Transverse colon (tissue), 4 donors: ENCODE measurements around the gene AMACR. TPM values are rescaled to one million over a fixed set of nuclear protein-coding genes. Genes with fewer than 3 reads are reported as not detected.

ENCODE experiments used
- DNase-seq: peaks from one replicate; pipeline ENCODE4 v3.0.0-alpha.2; 2019
- H3K27ac ChIP-seq, 4 donors: fragments of 200-600 bp; sonication (generic); 2 replicates each; pipeline ENCODE4 v1.5.1; 2016 to 2018; ENCODE audit warnings: inconsistent platforms in 4 of 4
- H3K27me3 ChIP-seq: fragments of 200-600 bp; sonication (generic); 2 replicates; pipeline ENCODE4 v1.5.1; 2017; ENCODE audit warnings: inconsistent platforms
- H3K36me3 ChIP-seq, 4 donors: fragments of 200-600 bp; sonication (generic); 2 replicates each; pipeline ENCODE4 v1.5.1; 2017 to 2019; ENCODE audit warnings: inconsistent platforms in 4 of 4
- H3K4me1 ChIP-seq, 4 donors: fragments of 200-600 bp; sonication (generic); 2 replicates each; pipeline ENCODE4 v1.5.1; 2017 to 2020; ENCODE audit warnings: inconsistent platforms in 4 of 4
- H3K4me3 ChIP-seq, 4 donors: fragments of 200-600 bp; sonication (generic); 1 replicate in 1 of 4; 2 replicates in 3 of 4; pipeline versions ENCODE4 v1.5.1 to v1.6.1; 2017 to 2019; ENCODE audit warnings: inconsistent platforms in 4 of 4
- H3K9me3 ChIP-seq, 2 donors: fragments of 200-600 bp; sonication (generic); 2 replicates each; pipeline ENCODE4 v1.5.1; 2017 to 2019; ENCODE audit warnings: inconsistent platforms in 2 of 2
- EP300 ChIP-seq: sonication (generic); formaldehyde crosslinking; IDR thresholded peaks from one replicate; pipeline ENCODE4 v1.6.1; 2017; ENCODE audit warnings: antibody characterized with exemption, low read depth
- POLR2A ChIP-seq: fragments of 450-650 bp; IDR thresholded peaks from one replicate; pipeline ENCODE4 v1.6.1; 2016; ENCODE audit warnings: antibody characterized with exemption, mild to moderate bottlenecking, moderate library complexity
- POLR2AphosphoS5 ChIP-seq, 3 donors: sonication (generic); formaldehyde crosslinking; IDR thresholded peaks; one replicate each; pipeline ENCODE4 v1.6.1; 2016; ENCODE audit warnings: antibody characterized with exemption in 3 of 3
- whole genome bisulfite sequencing, 2 donors: methylation state at CpG; one replicate each; pipeline ENCODE4 v1.1.5; 2018; ENCODE audit warnings: low coverage in 1 of 2; 5-methylcytosine and 5-hydroxymethylcytosine counted together
- in situ Hi-C, 4 donors: fragments of 200-750 bp; cut with MboI; loops; one replicate each; pipeline versions ENCODE4 v1.15.0 to v1.15.1; 2017; ENCODE audit warnings: low sequenced_read_pairs in 3 of 4, low pct_ligation_motif_present in 1 of 4, low pct_unique_long_range_greater_than_20kb in 1 of 4
- intact Hi-C: fragments of 100-400 bp; cut with DNase I; formaldehyde crosslinking; loops from one replicate; pipeline ENCODE4 v1.15.1; 2023; ENCODE audit warnings: low total_unique reads
- total RNA-seq, 4 donors: library from RNA; depleted of rRNA; stranded (reverse); fragments of >200 nt; gene quantifications; one replicate each; pipeline ENCODE4 v1.1.0, GENCODE V29; 2016
- TF ChIP-seq, protein P1 (sequence below), 5 experiments: fragments of 200-600 bp in 3 of 5; fragments of 450-650 bp in 2 of 5; sonication (generic) in 3 of 5; IDR thresholded peaks; 1 replicate in 2 of 5; 2 replicates in 3 of 5; pipeline ENCODE4 v1.5.1; 2016 to 2017; ENCODE audit warnings: antibody characterized with exemption in 5 of 5, inconsistent platforms in 3 of 5, mild to moderate bottlenecking in 2 of 5, moderate library complexity in 1 of 5

AMACR gene
- total RNA-seq, 4 donors from 2014 or later = 39.1 to 88.1 (median 70.6) TPM

DNA sequence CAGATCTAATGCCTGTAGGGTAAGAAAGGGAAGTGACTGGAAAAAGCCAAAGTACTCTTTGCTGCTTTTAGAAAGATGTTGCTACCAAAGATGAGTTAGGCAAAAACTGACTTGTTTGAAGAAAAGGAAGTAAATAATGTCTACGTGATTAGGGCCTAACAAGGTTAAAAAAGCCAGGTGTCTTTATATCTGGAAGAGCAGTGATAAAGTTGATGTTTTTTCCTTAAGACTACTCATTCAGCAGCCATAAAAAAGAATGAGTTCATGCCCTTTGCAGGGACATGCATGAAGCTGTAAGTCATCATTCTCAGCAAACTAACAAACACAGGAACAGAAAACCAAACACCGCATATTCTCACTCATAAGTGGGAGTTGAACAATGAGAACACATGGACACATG lies 13.5 kb upstream of the AMACR start:
- H3K36me3 ChIP-seq = no peaks in the 10 kb centered on the region
- H3K4me3 ChIP-seq = no peak overlapping the region
- intact Hi-C loops = no loop called here
- no peaks in the 10 kb centered on the region for H3K9me3 ChIP-seq
- H3K4me1 ChIP-seq = peaks cover 0 to 28% (median 4%) of the 10 kb centered on the region in 4 donors
- in situ Hi-C loops = loop anchor here in 3 of 4 donors (25.0 kb wide), 2 partner anchors 441 to 891 kb away; partner anchors contain the start of genes BRIX1 (in 2 of the 3) and RAD1 (in 2 of the 3)
- DNase-seq = no peak
- 54 to 59% methylated on average over 2 of the region's 2 CpGs for WGBS, 2 donors
- TF ChIP-seq EP300 (no peak), POLR2A (no peak), POLR2AphosphoS5 (IDR thresholded peaks at IDR 0.05) (no peak)
- TF ChIP-seq, protein P1, sequence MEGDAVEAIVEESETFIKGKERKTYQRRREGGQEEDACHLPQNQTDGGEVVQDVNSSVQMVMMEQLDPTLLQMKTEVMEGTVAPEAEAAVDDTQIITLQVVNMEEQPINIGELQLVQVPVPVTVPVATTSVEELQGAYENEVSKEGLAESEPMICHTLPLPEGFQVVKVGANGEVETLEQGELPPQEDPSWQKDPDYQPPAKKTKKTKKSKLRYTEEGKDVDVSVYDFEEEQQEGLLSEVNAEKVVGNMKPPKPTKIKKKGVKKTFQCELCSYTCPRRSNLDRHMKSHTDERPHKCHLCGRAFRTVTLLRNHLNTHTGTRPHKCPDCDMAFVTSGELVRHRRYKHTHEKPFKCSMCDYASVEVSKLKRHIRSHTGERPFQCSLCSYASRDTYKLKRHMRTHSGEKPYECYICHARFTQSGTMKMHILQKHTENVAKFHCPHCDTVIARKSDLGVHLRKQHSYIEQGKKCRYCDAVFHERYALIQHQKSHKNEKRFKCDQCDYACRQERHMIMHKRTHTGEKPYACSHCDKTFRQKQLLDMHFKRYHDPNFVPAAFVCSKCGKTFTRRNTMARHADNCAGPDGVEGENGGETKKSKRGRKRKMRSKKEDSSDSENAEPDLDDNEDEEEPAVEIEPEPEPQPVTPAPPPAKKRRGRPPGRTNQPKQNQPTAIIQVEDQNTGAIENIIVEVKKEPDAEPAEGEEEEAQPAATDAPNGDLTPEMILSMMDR (IDR thresholded peaks at IDR 0.05) = no peak
- H3K27me3 ChIP-seq = no peaks in the 10 kb centered on the region
- peak overlapping the region in 3 of 4 donors; percentile 48 to 58 (median 55) for H3K27ac ChIP-seq

DNA sequence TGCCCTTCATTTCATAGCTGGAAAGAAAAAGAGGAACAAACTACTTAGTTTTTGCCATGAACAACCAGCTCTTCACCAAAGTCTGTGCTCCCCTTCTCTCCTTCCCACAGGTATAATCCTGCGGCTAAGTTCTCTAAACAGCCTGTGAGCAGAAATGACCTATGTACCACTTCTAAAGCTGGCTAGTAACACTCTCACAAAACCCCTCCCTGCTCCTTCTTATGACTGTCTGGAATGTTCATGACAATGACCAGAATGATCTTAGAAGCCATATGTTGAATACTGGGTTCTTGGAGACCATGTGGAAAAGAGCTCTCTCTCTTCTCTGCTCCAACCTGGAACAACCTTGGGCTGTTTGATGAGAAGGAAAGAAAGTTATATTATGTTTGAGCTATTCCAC lies 12.9 kb upstream of the AMACR start:
- intact Hi-C loops = no loop called here
- whole genome bisulfite sequencing, 2 donors = 71 to 86% methylated on average over 1 of the region's 1 CpG
- Histone ChIP-seq H3K4me3 (no peak overlapping the region), H3K27me3 (no peaks in the 10 kb centered on the region), H3K36me3 (no peaks in the 10 kb centered on the region), H3K9me3 (no peaks in the 10 kb centered on the region), H3K27ac (peak overlapping the region in 3 of 4 donors; percentile 48 to 58 (median 55)), H3K4me1 (peaks cover 0 to 34% (median 7%) of the 10 kb centered on the region in 4 donors)
- TF ChIP-seq, protein P1 (IDR thresholded peaks at IDR 0.05) = no peak
- TF ChIP-seq POLR2AphosphoS5 (IDR thresholded peaks at IDR 0.05) = no peak
- TF ChIP-seq EP300 = no peak
- no peak for TF ChIP-seq POLR2A
- in situ Hi-C loops = loop anchor here in 3 of 4 donors (25.0 kb wide), 2 partner anchors 442 to 892 kb away; partner anchors contain the start of genes BRIX1 (in 2 of the 3) and RAD1 (in 2 of the 3)
- DNase-seq = no peak

DNA sequence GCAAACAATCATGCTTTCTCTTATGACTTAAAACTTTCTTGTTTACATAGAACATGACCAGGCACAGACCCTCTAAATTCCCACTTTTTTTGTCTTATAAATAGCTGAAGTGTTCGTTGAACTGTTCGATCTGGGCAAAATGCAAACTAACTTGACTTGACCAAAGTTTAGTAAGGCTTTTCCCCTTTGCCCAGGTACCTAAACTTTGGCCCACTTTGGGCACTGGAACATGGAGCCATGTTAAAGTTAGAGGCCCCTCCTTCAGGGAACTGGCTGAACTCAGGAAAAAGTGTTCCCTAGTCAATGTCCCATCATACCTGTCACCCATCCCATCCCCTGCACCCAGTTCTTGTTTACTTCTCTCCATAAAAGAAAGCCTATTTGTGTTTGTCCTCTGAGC lies 9.4 kb upstream of the AMACR start:
- no peak for TF ChIP-seq EP300
- WGBS, 2 donors = 80 to 85% methylated on average over 2 of the region's 2 CpGs
- intact Hi-C loops = no loop called here
- H3K4me1 ChIP-seq = peaks cover 0 to 48% (median 14%) of the 10 kb centered on the region in 4 donors
- H3K36me3 ChIP-seq = no peaks in the 10 kb centered on the region
- no peaks in the 10 kb centered on the region for H3K9me3 ChIP-seq
- DNase-seq = no peak
- H3K27me3 ChIP-seq = no peaks in the 10 kb centered on the region
- in situ Hi-C loops = loop anchor here in 3 of 4 donors (25.0 kb wide), 2 partner anchors 445 to 895 kb away; partner anchors contain the start of genes BRIX1 (in 2 of the 3) and RAD1 (in 2 of the 3)
- no peak overlapping the region for H3K27ac ChIP-seq
- no peak overlapping the region for H3K4me3 ChIP-seq

DNA sequence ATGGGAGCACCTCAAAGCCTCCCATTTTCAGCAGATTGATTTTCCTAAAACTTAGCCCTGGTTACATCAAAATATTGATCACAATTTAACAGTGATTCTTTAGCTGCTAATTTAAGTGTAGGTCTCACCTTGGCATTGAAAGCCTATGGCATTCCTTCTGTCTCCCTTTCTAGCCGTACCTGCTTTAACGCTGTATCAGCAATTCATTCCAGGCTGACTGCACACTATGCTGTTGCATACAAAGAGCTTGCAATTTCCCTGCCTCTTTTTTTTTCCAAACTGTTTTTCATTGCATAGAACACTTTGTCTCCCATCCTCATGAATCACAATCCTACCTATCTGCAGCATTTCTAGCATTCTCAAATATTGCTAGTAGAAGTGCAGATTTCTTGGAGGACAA lies 8.9 kb upstream of the AMACR start:
- Histone ChIP-seq H3K4me1 (peaks cover 0 to 49% (median 14%) of the 10 kb centered on the region in 4 donors), H3K27ac (no peak overlapping the region), H3K27me3 (no peaks in the 10 kb centered on the region), H3K36me3 (no peaks in the 10 kb centered on the region), H3K4me3 (no peak overlapping the region), H3K9me3 (no peaks in the 10 kb centered on the region)
- intact Hi-C loops (no loop called here), in situ Hi-C loops (loop anchor here in 3 of 4 donors (25.0 kb wide), 2 partner anchors 446 to 896 kb away; partner anchors contain the start of genes BRIX1 (in 2 of the 3) and RAD1 (in 2 of the 3))
- TF ChIP-seq EP300 (no peak), POLR2AphosphoS5 (IDR thresholded peaks at IDR 0.05) (no peak), POLR2A (no peak)
- TF ChIP-seq, protein P1 (IDR thresholded peaks at IDR 0.05) = no peak
- 85 to 88% methylated on average over 2 of the region's 2 CpGs for WGBS, 2 donors
- no peak for DNase-seq
